Astrocyte of the cerebellum (primary cell): Measurements from ENCODE around the gene SGCD.
"Not testable (repeated sequence)": the region's sequence is repeated elsewhere in the genome, so short reads cannot be mapped to it uniquely, and the experiment has no call there.

Experiments
- DNase-seq: peaks from one replicate; pipeline ENCODE4 v3.0.0-alpha.2; 2011; ENCODE audit warnings: low read depth
- H3K4me3 ChIP-seq: 2 replicates; pipeline ENCODE4 v1.5.1; 2011; ENCODE audit warnings: mild to moderate bottlenecking, low read depth, low read length, moderate library complexity
- in situ Hi-C: cut with HindIII; loops from 2 replicates; pipeline ENCODE4 v1.10.0; 2017; ENCODE audit warnings: low sequenced_read_pairs
- TF ChIP-seq, protein P1 (sequence below): IDR thresholded peaks from 2 replicates; pipeline ENCODE4 v1.5.1; 2012; ENCODE audit warnings: low read length, low read depth, moderate library complexity, mild to moderate bottlenecking; ENCODE audit errors: missing control alignments

Gene SGCD

DNA sequence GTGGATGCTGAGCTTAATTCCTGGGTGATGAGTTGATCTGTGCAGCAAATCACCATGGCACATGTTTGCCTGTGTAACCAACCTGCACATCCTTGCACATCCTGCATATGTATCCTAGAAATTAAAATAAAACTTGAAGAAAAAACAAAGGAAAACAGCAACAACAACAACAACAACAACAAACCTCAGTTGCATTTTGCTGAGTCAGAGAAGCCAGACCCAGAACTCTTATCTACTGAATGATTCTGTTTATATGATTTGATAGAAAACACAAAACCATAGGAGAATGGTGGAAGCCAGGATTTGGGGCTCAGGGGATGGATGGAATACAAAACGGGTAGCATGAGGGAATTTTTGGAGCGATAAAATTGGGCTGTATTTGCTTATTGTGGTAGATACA, 307.3 kb downstream of the SGCD start:
- no peak overlapping the region for H3K4me3 ChIP-seq
- TF ChIP-seq, protein P1, sequence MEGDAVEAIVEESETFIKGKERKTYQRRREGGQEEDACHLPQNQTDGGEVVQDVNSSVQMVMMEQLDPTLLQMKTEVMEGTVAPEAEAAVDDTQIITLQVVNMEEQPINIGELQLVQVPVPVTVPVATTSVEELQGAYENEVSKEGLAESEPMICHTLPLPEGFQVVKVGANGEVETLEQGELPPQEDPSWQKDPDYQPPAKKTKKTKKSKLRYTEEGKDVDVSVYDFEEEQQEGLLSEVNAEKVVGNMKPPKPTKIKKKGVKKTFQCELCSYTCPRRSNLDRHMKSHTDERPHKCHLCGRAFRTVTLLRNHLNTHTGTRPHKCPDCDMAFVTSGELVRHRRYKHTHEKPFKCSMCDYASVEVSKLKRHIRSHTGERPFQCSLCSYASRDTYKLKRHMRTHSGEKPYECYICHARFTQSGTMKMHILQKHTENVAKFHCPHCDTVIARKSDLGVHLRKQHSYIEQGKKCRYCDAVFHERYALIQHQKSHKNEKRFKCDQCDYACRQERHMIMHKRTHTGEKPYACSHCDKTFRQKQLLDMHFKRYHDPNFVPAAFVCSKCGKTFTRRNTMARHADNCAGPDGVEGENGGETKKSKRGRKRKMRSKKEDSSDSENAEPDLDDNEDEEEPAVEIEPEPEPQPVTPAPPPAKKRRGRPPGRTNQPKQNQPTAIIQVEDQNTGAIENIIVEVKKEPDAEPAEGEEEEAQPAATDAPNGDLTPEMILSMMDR: no peak
- in situ Hi-C loops: no loop called here
- no peak for DNase-seq

DNA sequence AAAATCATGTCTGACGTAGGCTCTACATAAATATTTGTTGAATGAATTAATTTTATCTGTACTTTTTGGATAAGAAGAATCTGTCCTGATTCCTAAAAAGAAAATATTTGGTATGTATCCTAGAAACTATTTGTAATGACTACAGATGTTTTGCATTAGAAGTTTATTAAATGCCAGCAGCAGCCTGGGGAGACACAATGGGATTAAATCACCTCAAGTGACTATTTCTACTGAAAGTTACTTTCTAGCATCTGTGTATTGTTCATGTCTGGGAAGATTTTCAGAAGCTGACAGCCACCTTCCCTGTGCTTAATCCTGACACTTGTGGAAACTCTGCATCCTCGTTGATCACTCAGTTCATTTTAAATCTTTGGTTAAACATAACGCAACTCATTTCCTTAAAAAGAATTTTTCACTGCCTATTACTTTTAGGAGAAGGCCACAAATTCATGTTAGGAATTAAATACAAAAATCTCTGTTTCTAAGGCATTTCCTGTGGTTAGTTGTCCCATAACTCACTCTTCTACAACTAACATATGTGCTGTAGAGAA, 313.8 kb downstream of the SGCD start:
- in situ Hi-C loops: no loop called here
- TF ChIP-seq, protein P1: no peak
- DNase-seq: no peak
- H3K4me3 ChIP-seq: no peak overlapping the region

DNA sequence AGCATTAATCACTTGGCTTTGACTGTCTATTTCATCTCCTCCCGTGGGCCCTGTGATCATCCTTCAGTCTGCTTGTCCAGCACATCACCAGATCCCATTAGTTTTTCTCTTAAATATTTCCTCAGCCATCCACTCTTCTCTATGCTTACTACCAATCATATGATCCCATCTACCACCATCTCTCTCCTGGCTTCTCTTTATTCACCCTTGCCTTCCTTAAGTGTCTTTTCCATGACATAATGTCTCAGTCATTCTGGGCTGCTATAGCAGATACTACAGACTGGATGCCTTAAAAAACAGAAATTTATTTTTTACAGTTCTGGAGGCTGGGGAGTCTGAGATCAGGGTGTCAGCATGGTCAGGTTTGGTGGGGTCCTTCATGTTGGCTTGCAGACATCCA, 314.7 kb downstream of the SGCD start:
- H3K4me3 ChIP-seq: no peak overlapping the region
- TF ChIP-seq, protein P1: no peak
- no peak for DNase-seq
- in situ Hi-C loops: no loop called here

DNA sequence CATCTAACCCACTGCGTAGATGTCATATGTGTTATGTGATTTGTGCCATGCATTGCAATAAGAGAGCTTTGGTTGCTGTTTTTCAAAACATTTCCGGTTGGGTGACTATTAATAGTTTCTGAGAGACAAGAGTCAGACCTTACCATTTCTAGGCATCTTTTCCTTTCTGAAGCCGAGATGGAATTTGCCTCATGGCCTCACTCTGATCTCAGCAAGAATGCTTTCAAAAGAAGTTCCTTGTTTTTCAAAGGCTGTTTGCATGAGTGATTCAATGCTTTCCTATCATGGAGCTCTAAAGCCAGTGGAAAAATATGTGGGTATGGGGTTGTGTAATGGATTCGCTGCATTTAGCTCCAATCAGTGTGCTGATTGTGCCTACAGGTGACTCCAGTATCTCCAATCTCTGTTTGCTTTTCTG, 320.1 kb downstream of the SGCD start:
- no peak for DNase-seq
- in situ Hi-C loops: no loop called here
- TF ChIP-seq, protein P1: no peak
- H3K4me3 ChIP-seq: no peak overlapping the region

DNA sequence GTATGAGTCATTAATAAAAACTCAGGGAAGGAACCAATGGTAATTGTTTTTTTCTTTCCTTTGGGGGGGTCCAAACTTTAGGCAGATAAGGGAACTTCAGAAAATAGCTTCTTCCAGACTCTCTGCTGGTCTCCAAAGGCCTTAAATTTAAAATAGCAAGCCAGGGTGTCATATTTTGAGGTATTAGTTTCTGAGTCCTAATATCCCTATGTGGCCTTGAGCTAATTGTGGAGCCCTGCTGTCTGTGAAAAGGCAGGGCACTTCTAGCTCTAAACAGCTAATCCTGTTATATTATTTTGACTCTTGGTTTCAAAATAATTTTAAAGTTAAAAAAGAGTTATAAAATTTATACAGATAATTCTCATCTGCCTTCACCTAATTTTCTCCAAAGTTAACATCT, 327.5 kb downstream of the SGCD start:
- TF ChIP-seq, protein P1: no peak
- in situ Hi-C loops: no loop called here
- DNase-seq: no peak
- no peak overlapping the region for H3K4me3 ChIP-seq

DNA sequence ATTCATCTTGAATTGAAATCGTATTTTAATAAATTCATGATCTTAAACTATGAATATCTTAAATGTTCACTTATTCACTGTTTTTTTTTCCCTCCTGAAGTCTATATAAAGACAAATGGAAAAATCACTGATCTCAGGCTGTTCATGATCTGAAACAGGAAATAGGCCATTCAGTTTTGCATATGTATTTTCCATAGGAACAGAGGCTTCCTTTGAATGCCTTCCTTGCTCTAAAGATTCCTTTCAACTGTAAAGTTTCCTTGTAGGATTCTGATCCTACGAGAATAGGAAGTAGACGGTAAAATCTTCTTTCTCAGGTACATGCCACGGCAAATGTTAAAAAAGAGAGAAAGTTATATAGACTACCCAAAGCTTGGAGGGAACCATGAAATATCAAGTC, 328.8 kb downstream of the SGCD start:
- in situ Hi-C loops: no loop called here
- DNase-seq: no peak
- H3K4me3 ChIP-seq: no peak overlapping the region
- TF ChIP-seq, protein P1: no peak

DNA sequence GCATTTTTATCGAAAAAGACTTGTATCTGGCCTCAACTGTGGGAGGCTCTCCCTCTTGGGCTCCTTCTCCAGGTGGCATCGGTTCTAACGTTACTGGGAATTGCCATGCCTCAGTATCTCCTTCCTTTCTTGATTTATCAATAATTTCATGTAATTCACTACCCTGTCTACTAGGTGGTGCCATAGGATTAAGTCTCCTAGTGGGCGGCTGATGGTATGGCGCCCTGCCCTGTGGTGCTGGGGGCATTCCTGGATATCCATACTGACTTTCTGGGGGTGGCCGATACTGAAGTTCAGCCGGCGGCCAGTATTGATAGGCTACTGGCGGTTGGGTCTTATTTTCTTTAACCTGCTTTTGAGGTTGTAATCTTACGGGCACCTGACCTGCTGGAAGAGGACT, 337.9 kb downstream of the SGCD start:
- in situ Hi-C loops, DNase-seq, H3K4me3 ChIP-seq: not testable (repeated sequence)

DNA sequence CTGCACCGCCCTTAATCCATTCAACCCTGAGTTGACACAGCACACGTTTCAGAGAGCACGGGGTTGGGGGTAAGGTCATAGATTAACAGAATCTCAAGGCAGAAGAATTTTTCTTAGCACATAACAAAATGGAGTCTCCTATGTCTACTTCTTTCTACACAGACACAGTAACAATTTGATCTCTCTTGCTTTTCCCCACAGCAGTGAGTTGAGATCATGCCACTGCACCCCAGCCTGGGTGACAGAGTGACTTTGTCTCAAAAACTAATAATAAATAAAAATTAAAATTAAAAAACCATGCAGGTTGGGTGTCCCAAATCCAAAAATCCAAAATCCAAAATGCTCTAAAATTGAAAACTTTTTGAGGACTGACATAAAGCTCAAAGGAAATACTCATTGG, 339.7 kb downstream of the SGCD start:
- DNase-seq, in situ Hi-C loops, H3K4me3 ChIP-seq: not testable (repeated sequence)
